AG04450 (cell line): ENCODE measurements around the gene TANGO6. TPM values are rescaled to one million over a fixed set of nuclear protein-coding genes. Genes with fewer than 3 reads are reported as not detected.

Experiments
- CTCF ChIA-PET: fragments of 300-600, 350-600 bp; formaldehyde crosslinking; extraction: SDS; loops from one replicate; lab custom pipeline; 2022; ENCODE audit warnings: antibody characterized with exemption, inconsistent platforms; lab: Charles Lee
- POLR2A ChIA-PET: fragments of 350-600 bp; formaldehyde crosslinking; extraction: SDS; loops from one replicate; lab custom pipeline; 2021; ENCODE audit warnings: antibody characterized with exemption, inconsistent platforms; lab: Yijun Ruan, JAX
- DNase-seq: peaks from one replicate; pipeline ENCODE4 v3.0.0-alpha.2; 2011; ENCODE audit warnings: low read depth, low spot score
- H3K27ac ChIP-seq: one replicate; pipeline ENCODE4 v1.5.1; 2012; ENCODE audit warnings: low read depth, low read length, control low read depth
- H3K27me3 ChIP-seq: one replicate; pipeline ENCODE4 v1.6.0; 2012; ENCODE audit warnings: low read length; ENCODE audit not compliant: control insufficient read depth, insufficient read depth
- H3K4me3 ChIP-seq: 2 replicates; pipeline ENCODE4 v1.5.1; 2011; ENCODE audit warnings: mild to moderate bottlenecking, low read depth, low read length, control low read depth
- H3K9me3 ChIP-seq: 2 replicates; pipeline ENCODE4 v1.5.1; 2012; ENCODE audit warnings: low read length; ENCODE audit not compliant: control insufficient read depth, insufficient read depth
- CTCF ChIP-seq: IDR thresholded peaks from 2 replicates; pipeline ENCODE4 v1.5.1; 2011; ENCODE audit warnings: low read depth, low read length, control low read depth, inconsistent platforms
- polyA plus RNA-seq: library from polyadenylated mRNA; depleted of rRNA; stranded (reverse); fragments of >200 nt; gene quantifications from 2 replicates; pipeline ENCODE4 v1.2.3, GENCODE V29; 2011

The TANGO6 gene
- polyA plus RNA-seq, 1 experiment, result 11.6 TPM

- no peaks in the 10 kb centered on the region for H3K27me3 ChIP-seq
- TF ChIP-seq CTCF, result no peak
- H3K9me3 ChIP-seq, result no peaks in the 10 kb centered on the region
- no peak overlapping the region for H3K27ac ChIP-seq
- no peak overlapping the region for H3K4me3 ChIP-seq
- DNase-seq, result no peak
- POLR2A ChIA-PET, result no interaction called here
- CTCF ChIA-PET, result interaction anchor here (1.0 to 1.2 kb wide), 2 partner anchors 12 to 71 kb away, joined by 3 read pairs; no protein-coding TSS in a partner anchor
Measured at GRCh38 chr16:68973611-68974120, 130.3 kb downstream of the TANGO6 start.

- H3K9me3 ChIP-seq, result no peaks in the 10 kb centered on the region
- TF ChIP-seq CTCF, result no peak
- ChIA-PET POLR2A (no interaction called here), CTCF (interaction anchor here (0.6 to 0.9 kb wide), 3 partner anchors 10 to 146 kb away, joined by 3 to 4 read pairs (median 3); no protein-coding TSS in a partner anchor)
- no peaks in the 10 kb centered on the region for H3K27me3 ChIP-seq
- no peak overlapping the region for H3K4me3 ChIP-seq
- no peak overlapping the region for H3K27ac ChIP-seq
- DNase-seq, result no peak
Measured at GRCh38 chr16:68978303-68978954, 135.1 kb downstream of the TANGO6 start.

DNA sequence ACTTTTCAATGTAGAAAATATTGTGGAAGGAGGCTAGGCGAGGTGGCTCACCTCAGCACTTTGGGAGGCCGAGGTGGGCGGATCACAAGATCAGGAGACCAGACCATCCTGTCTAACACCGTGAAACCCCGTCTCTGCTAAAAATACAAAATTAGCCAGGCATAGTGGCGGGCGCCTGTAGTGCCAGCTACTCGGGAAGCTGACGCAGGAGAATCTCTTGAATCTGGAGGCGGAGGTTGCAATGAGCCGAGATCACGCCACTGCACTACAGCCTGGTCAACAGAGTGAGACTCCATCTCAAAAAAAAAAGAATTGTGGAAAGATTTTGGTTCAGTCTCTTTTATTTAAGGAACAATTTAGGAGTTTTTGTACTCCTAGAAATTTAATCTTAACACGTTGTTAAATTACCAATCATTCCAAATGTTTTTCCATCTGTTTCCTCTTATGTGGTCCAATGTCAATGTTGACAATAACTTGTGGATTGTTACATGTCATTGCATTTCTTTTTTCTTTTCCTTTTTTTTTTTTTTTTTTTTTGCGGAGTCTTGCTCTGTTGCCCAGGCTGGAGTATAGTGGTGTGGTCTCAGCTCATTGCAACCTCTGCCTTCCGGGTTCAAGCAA lies 137.5 kb downstream of the TANGO6 start:
- H3K4me3 ChIP-seq, result no peak overlapping the region
- H3K27ac ChIP-seq, result no peak overlapping the region
- CTCF ChIA-PET, result no interaction called here
- no peak for DNase-seq
- no peaks in the 10 kb centered on the region for H3K27me3 ChIP-seq
- no peaks in the 10 kb centered on the region for H3K9me3 ChIP-seq
- POLR2A ChIA-PET, result interaction anchor here (0.6 kb wide), 1 partner anchor 204 kb away, joined by 3 read pairs; no protein-coding TSS in a partner anchor
- no peak for TF ChIP-seq CTCF

GRCh38 chr16:68981971-68982370 lies 138.6 kb downstream of the TANGO6 start:
- TF ChIP-seq CTCF, result no peak

GRCh38 chr16:68984467-68984866 lies 141.1 kb downstream of the TANGO6 start:
- CTCF ChIA-PET, result interaction anchor here (0.5 to 1.0 kb wide), 2 partner anchors 128 to 413 kb away, joined by 3 to 5 read pairs; no protein-coding TSS in a partner anchor
- H3K27me3 ChIP-seq, result no peaks in the 10 kb centered on the region
- no peaks in the 10 kb centered on the region for H3K9me3 ChIP-seq
- no peak for DNase-seq
- H3K4me3 ChIP-seq, result no peak overlapping the region
- POLR2A ChIA-PET, result no interaction called here
- H3K27ac ChIP-seq, result no peak overlapping the region
- TF ChIP-seq CTCF, result no peak

More at GRCh38 chr16:68981971-68982370, 138.6 kb downstream of the TANGO6 start:
- ChIA-PET CTCF (no interaction called here), POLR2A (no interaction called here)
- H3K27me3 ChIP-seq, result no peaks in the 10 kb centered on the region
- no peak overlapping the region for H3K27ac ChIP-seq
- H3K9me3 ChIP-seq, result no peaks in the 10 kb centered on the region
- no peak for DNase-seq
- no peak overlapping the region for H3K4me3 ChIP-seq
